Measurements from ENCODE around the gene UGT1A10.

DNA sequence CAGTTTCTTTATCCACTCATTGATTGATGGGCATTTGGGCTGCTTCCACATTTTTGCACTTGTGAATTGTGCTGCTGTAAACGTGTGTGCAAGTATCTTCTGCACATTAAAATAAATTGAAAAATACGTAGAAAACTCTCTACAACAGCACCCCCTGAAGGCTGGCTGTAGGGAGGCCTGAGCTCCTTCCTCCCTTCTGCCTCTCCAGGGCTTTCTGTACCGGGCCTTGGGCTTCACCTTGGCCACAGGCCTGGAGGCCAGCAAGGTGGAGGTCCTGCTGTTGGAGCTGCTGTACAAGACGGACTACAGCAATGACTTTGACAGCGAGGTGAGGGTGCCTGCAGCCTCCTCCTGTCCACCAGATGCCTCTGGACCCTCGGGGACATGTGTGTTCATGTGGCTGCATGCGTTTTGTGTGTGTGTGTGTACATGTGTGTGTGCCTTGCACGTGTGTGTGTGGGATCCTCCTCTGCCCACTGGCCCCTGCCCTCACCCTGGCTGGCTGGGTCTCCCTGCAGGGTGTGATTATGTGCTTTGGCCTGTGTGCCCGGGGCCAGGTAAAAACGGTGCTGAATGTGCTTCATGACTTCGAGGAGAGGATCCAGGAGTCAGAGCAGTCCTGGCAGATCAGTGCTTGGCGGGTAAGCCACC lies 171.1 kb downstream of the UGT1A10 start:
- no peak for TF ChIP-seq EZH2phosphoT487 (IDR thresholded peaks at IDR 0.05; ENCODE audit: borderline replicate concordance, low read length)
- TF ChIP-seq CTCF (IDR thresholded peaks at IDR 0.05; ENCODE audit: low read depth, low read length, poor library complexity, severe bottlenecking): no peak

All from DOHH2 (cell line).